ENCODE results near the gene RHOT2. TPM values are rescaled to one million over a fixed set of nuclear protein-coding genes. Genes with fewer than 3 reads are reported as not detected.

The RHOT2 gene
- total and polyA plus RNA-seq, 2 of the 8 experiments (the other 6 are each of a cell fraction or from before 2014, with no cell fraction given): 149 to 194 TPM

- Histone ChIP-seq H3K18ac (ENCODE audit: extremely low read depth, low read length) (no peak overlapping the region), H3K23me2 (ENCODE audit: low read depth, low read length) (peaks cover 22% of the 10 kb centered on the region; the same call in 1 of the 2 replicates), H2BK15ac (ENCODE audit: low read length) (no peak overlapping the region), H3K56ac (replicated peaks; ENCODE audit: insufficient read length, low read depth, low read length) (no peak overlapping the region), H2BK20ac (ENCODE audit: low read length) (no peak overlapping the region), H2BK5ac (ENCODE audit: low read depth, low read length) (no peak overlapping the region), H2BK120ac (replicated peaks; ENCODE audit: low read depth, low read length) (no peak overlapping the region), H2AK5ac (ENCODE audit: low read depth, low read length) (no peak overlapping the region), H3K4me2 (ENCODE audit: insufficient read depth in 1 of 2, low read depth in 2 of 2, low read length in 2 of 2) (no peak overlapping the region), H3K9ac (replicated peaks in 1 of 4; ENCODE audit: extremely low read depth in 1 of 4, low read depth in 3 of 4, low read length in 3 of 4) (no peak overlapping the region), H3K23ac (ENCODE audit: insufficient read length) (no peak overlapping the region), H3K9me3 (ENCODE audit: insufficient read depth in 2 of 2, low read depth in 1 of 2, low read length in 1 of 2) (no peaks in the 10 kb centered on the region; a peak in 1 of 4 replicates), H4K8ac (ENCODE audit: extremely low read depth, insufficient read depth, low read length) (peak overlapping the region; percentile 51; the same call in 1 of the 2 replicates), H3K27ac (ENCODE audit: low read depth, low read length) (no peak overlapping the region), H3K14ac (ENCODE audit: insufficient read length) (no peak overlapping the region), H3K79me1 (ENCODE audit: low read depth, low read length) (no peaks in the 10 kb centered on the region), H3K4me3 (ENCODE audit: extremely low read depth in 1 of 4, insufficient read depth in 2 of 4, low read depth in 3 of 4, low read length in 4 of 4) (no peak overlapping the region), H3K27me3 (replicated peaks in 1 of 4; ENCODE audit: control insufficient read depth in 3 of 4, extremely low read depth in 1 of 4, insufficient read depth in 3 of 4, low read length in 3 of 4) (peaks cover 0 to 22% (median 5%) of the 10 kb centered on the region in 4 experiments; a peak in 4 of 7 replicates), H4K20me1 (replicated peaks in 1 of 2; ENCODE audit: control insufficient read depth in 1 of 2, insufficient read depth in 2 of 2, low read length in 2 of 2) (peaks cover 4 to 19% of the 10 kb centered on the region in 2 experiments), H4K91ac (replicated peaks; ENCODE audit: insufficient read length, low read length) (no peak overlapping the region), H3K36me3 (ENCODE audit: control insufficient read depth in 2 of 4, insufficient read depth in 4 of 4, low read length in 3 of 4) (peaks cover 0 to 6% (median 0%) of the 10 kb centered on the region in 4 experiments; a peak in 1 of 8 replicates), H3K4me1 (replicated peaks in 1 of 4; ENCODE audit: control insufficient read depth in 3 of 4, insufficient read depth in 4 of 4, low read length in 3 of 4) (peaks cover 0 to 25% (median 14%) of the 10 kb centered on the region in 4 experiments; a peak in 5 of 7 replicates), H3K4ac (replicated peaks; ENCODE audit: insufficient read length, low read depth, low read length) (no peak overlapping the region), H2BK12ac (ENCODE audit: low read depth, low read length) (no peak overlapping the region), H4K5ac (ENCODE audit: insufficient read length, low read depth, low read length) (no peak overlapping the region), H3K79me2 (ENCODE audit: control insufficient read depth in 1 of 2, insufficient read depth in 2 of 2, low read length in 2 of 2) (no peaks in the 10 kb centered on the region), H2AFZ (ENCODE audit: low read length) (no peak overlapping the region)
- ChIA-PET POLR2A (ENCODE audit: partially characterized antibody) (interaction anchor here (0.7 to 23.0 kb wide), 12 partner anchors 4 to 609 kb away, joined by 3 to 353 read pairs (median 7); partner anchors contain the start of genes ANTKMT, CCDC78, CHTF18 and CIAO3), CTCF (ENCODE audit: partially characterized antibody) (interaction anchor here (0.6 to 35.8 kb wide), 5 partner anchors 6 to 62 kb away, joined by 3 to 977 read pairs (median 424); partner anchors contain the start of genes ANTKMT, CCDC78, CHTF18 and CIAO3)
- WGBS, 2 experiments (ENCODE audit: extremely low coverage in 1 of 2, insufficient coverage in 1 of 2, insufficient read length in 1 of 2, insufficient replicate concordance in 2 of 2, low coverage in 1 of 2, low lambda C conversion rate in 2 of 2, missing lambda C conversion rate in 1 of 2): 95% methylated on average over 23 of the region's 24 CpGs; no CpG with 5 or more reads in 1 of the 2 experiments
- no peak for DNase-seq (ENCODE audit: low read depth in 1 of 2, low spot score in 2 of 2)
- FAIRE-seq: no peak
Observed at GRCh38 chr16:722835-723633, 55.1 kb downstream of the RHOT2 start.

All from H1 (cell line).